GM10266 (cell line): ENCODE measurements around the gene CGAS.
"Not testable (repeated sequence)": the region's sequence is repeated elsewhere in the genome, so short reads cannot be mapped to it uniquely, and the experiment has no call there.

Source experiments
- DNase-seq: peaks from one replicate; pipeline ENCODE4 v3.0.0; 2012; ENCODE audit errors: extremely low spot score
- CTCF ChIP-seq: IDR thresholded peaks from 2 replicates; pipeline ENCODE4 v1.5.1; 2012; ENCODE audit warnings: mild to moderate bottlenecking, low read depth; ENCODE audit not compliant: control insufficient read depth, insufficient read depth; ENCODE audit errors: missing control alignments

CGAS gene

GRCh38 chr6:73388800-73389512 lies 63.1 kb downstream of the CGAS start:
- DNase-seq, result peak; percentile 65
- peak; percentile 66 for TF ChIP-seq CTCF

- TF ChIP-seq CTCF, result no peak
- no peak for DNase-seq
Measured at GRCh38 chr6:73388433-73388799, 63.7 kb downstream of the CGAS start.

- DNase-seq, result no peak
- no peak for TF ChIP-seq CTCF
Measured at GRCh38 chr6:73382462-73383113, 69.5 kb downstream of the CGAS start.

- DNase-seq, result not testable (repeated sequence)
Measured at GRCh38 chr6:73381531-73381930, 70.6 kb downstream of the CGAS start.

GRCh38 chr6:73377225-73377624 lies 74.9 kb downstream of the CGAS start:
- TF ChIP-seq CTCF, result no peak
- DNase-seq, result no peak

- no peak for TF ChIP-seq CTCF
Measured at GRCh38 chr6:73375216-73375615, 76.9 kb downstream of the CGAS start.

More at GRCh38 chr6:73375216-73375615, 76.9 kb downstream of the CGAS start:
- DNase-seq, result no peak
